Esophagus muscularis mucosa (tissue), 4 donors: Measurements from ENCODE around the gene SAFB.

Experiments used
- CTCF ChIP-seq, 3 experiments: fragments of 200-600 bp in 2 of 3; fragments of 450-650 bp in 1 of 3; sonication (generic) in 2 of 3; IDR thresholded peaks; one replicate each; pipeline ENCODE4 v1.5.1; 2017 to 2019; ENCODE audit warnings: antibody characterized with exemption in 3 of 3, mild to moderate bottlenecking in 2 of 3, moderate library complexity in 1 of 3
- EP300 ChIP-seq: sonication (generic); formaldehyde crosslinking; IDR thresholded peaks from one replicate; pipeline ENCODE4 v1.6.1; 2017; ENCODE audit warnings: antibody characterized with exemption
- POLR2A ChIP-seq: fragments of 450-650 bp; IDR thresholded peaks from one replicate; pipeline ENCODE4 v1.6.1; 2017; ENCODE audit warnings: antibody characterized with exemption, moderate library complexity, mild to moderate bottlenecking, low read depth

- TF ChIP-seq CTCF (IDR thresholded peaks at IDR 0.05) (no peak), POLR2A (no peak), EP300 (no peak)
Observed at GRCh38 chr19:5615756-5616327, 7.0 kb upstream of the SAFB start.
